ENCODE results near the gene ERMP1. TPM values are rescaled to one million over a fixed set of nuclear protein-coding genes. Genes with fewer than 3 reads are reported as not detected.

Gene ERMP1
- total and polyA plus RNA-seq, 2 donors (not counting 1 experiment from before 2014, with no cell fraction given), result 4.9 to 10.6 TPM

- no peak for DNase-seq
- ChIA-PET CTCF (interaction anchor here (0.7 to 1.8 kb wide), 2 partner anchors 9 to 396 kb away, joined by 3 to 6 read pairs; partner anchors contain the start of gene ERMP1), POLR2A (no interaction called here)
- no peak overlapping the region for H3K27ac Mint-ChIP-seq
- no peaks in the 10 kb centered on the region for H3K9me3 Mint-ChIP-seq (ENCODE audit: insufficient read depth)
- peak overlapping the region; percentile 32 for H2AFZ ChIP-seq (ENCODE audit: insufficient read depth, low read depth, low read length, poor library complexity, severe bottlenecking)
- no peak overlapping the region for H3K4me3 Mint-ChIP-seq
- no peak overlapping the region for H3K27ac ChIP-seq (ENCODE audit: low read length in 2 of 2)
- peaks cover 28% of the 10 kb centered on the region for H3K4me1 Mint-ChIP-seq
- intact Hi-C loops (cut with micrococcal nuclease), result no loop called here
- H3K4me3 ChIP-seq (ENCODE audit: control extremely low read depth in 1 of 5, extremely low read depth in 1 of 5, insufficient read depth in 1 of 5, low read depth in 2 of 5, low read length in 4 of 5), result no peak overlapping the region
- H3K36me3 ChIP-seq (replicated peaks in 1 of 2; ENCODE audit: control extremely low read depth in 1 of 2, control insufficient read depth in 1 of 2, extremely low read depth in 1 of 2, insufficient read depth in 2 of 2, low read length in 1 of 2), result no peaks in the 10 kb centered on the region
- peak overlapping the region; percentile 18 for H3K4me2 ChIP-seq (replicated peaks; ENCODE audit: low read depth, low read length, poor library complexity, severe bottlenecking)
- H3K9ac ChIP-seq (ENCODE audit: low read length), result no peak overlapping the region
- TF ChIP-seq EZH2 (IDR thresholded peaks at IDR 0.05; ENCODE audit: borderline replicate concordance, insufficient read depth, low read depth, low read length, poor library complexity, severe bottlenecking), result no peak
- no peak for TF ChIP-seq CTCF (IDR thresholded peaks at IDR 0.05)
- no peaks in the 10 kb centered on the region for H3K27me3 ChIP-seq (replicated peaks in 1 of 4; ENCODE audit: control extremely low read depth in 1 of 4, control insufficient read depth in 3 of 4, insufficient read depth in 4 of 4, low read length in 3 of 4)
- no peak for ATAC-seq (ENCODE audit: low read depth)
- H3K27me3 Mint-ChIP-seq, result no peaks in the 10 kb centered on the region
- peaks cover 14 to 23% of the 10 kb centered on the region in 2 donors for H3K4me1 ChIP-seq (ENCODE audit: control insufficient read depth in 2 of 2, insufficient read depth in 2 of 2, low read length in 2 of 2)
- WGBS (ENCODE audit: insufficient coverage), result 83% methylated on average over 1 of the region's 5 CpGs
- peaks cover 0 to 5% (median 2%) of the 10 kb centered on the region in 3 donors for H3K9me3 ChIP-seq (ENCODE audit: control extremely low read depth in 1 of 3, control insufficient read depth in 2 of 3, insufficient read depth in 1 of 3, low read length in 2 of 3)
- no peaks in the 10 kb centered on the region for H3K79me2 ChIP-seq (ENCODE audit: control insufficient read depth, insufficient read depth, low read length)
- no peaks in the 10 kb centered on the region for H4K20me1 ChIP-seq (ENCODE audit: control insufficient read depth, insufficient read depth, low read length, poor library complexity, severe bottlenecking)
Observed at GRCh38 chr9:5842929-5843793, 10.2 kb upstream of the ERMP1 start.
